Measurements from ENCODE around the gene UBE2J2. TPM values are rescaled to one million over a fixed set of nuclear protein-coding genes. Genes with fewer than 3 reads are reported as not detected.

Gene UBE2J2
- total and polyA plus RNA-seq, 8 donors = 14.0 to 252 (median 46.5) TPM

DNA sequence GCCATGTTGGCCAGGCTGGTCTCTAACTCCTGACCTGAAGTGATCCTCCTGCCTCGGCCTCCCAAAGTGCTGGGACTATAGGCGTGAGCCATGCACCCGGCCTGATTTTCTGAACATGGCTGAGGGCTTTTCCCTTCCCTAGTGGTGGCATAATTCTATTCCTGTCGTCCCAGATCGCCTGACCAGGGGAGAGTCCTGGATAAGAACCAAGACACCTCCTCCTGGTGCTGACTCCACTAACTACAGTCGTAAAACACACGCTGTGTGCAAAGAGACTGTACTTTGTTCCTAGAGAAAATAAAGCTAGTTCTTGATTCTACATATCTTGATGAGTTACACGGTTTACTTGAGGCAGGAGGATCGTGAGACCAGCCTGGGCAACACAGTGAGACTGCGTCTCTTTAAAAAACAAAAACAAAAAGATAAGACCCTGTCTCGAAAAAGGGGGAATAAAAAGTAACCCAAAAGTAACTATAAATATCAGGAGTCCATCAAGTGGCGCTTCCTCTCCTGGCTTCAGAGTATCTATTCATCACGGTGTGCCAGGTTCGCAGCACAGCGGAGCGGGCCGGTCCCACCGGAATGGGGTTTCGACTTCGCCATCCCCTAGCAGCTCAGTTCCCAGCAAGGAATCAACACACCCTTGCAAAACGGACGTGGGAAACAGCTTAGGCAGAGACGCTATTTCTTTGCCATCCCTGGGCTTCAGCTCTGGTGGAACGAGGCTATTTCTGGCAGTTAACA, 42.8 kb downstream of the UBE2J2 start:
- H3K27ac ChIP-seq = peak overlapping the region; percentile 86 to 99 (median 96)
- peak in 1 of 2 donors; percentile 65 for DNase-seq
- TF ChIP-seq CTCF (IDR thresholded peaks at IDR 0.05) (peak in 1 of 7 experiments; percentile 44), EP300 (IDR thresholded peaks at IDR 0.05) (no peak)

DNA sequence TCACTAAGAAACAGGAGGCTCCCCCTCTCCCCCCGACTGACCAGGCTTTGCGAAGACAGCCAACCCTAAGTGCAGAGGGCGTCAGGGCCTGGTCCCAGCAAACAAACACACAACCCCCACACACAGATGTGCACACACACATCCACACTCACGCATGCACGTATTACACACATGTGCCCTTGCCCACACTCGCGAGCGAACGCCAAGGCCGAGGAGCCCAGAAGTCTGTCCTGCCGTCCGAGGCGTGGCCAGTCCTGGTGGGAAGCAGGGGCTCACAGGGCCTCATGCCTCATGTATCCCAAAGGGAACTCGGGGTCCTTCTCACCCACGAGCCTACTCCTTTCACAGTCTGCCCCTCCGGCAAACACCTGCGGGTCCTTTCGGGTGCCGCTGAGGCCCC, 43.9 kb downstream of the UBE2J2 start:
- intact Hi-C loops (cut with DNase I; ENCODE audit: low total_unique reads) = loop anchor here (5.0 to 10.0 kb wide), 2 partner anchors 55 to 107 kb away; partner anchors contain the start of gene TTLL10
- Histone ChIP-seq H3K9me3 (peaks cover 0 to 3% (median 0%) of the 10 kb centered on the region in 4 donors), H3K4me3 (peak overlapping the region in 2 of 4 donors; percentile 99 to 100), H3K27ac (no peak overlapping the region), H3K4me1 (peaks cover 24 to 87% (median 60%) of the 10 kb centered on the region in 4 donors), H3K27me3 (no peaks in the 10 kb centered on the region), H3K36me3 (peaks cover 29 to 64% (median 53%) of the 10 kb centered on the region in 4 donors)
- WGBS, 5 donors = 82 to 93% (median 90%) methylated on average over 15 to 19 of the region's 19 CpGs
- DNase-seq = no peak
- TF ChIP-seq EP300 (IDR thresholded peaks at IDR 0.05) (no peak), POLR2A (IDR thresholded peaks at IDR 0.05) (no peak), CTCF (IDR thresholded peaks at IDR 0.05) (no peak), POLR2AphosphoS5 (IDR thresholded peaks at IDR 0.05) (no peak)

More for the DNA sequence above, 42.8 kb downstream of the UBE2J2 start:
- Histone ChIP-seq H3K9me3 (peaks cover 0 to 3% (median 0%) of the 10 kb centered on the region in 4 donors), H3K4me1 (peaks cover 24 to 76% (median 50%) of the 10 kb centered on the region in 4 donors), H3K36me3 (peaks cover 27 to 61% (median 51%) of the 10 kb centered on the region in 4 donors), H3K27me3 (no peaks in the 10 kb centered on the region), H3K4me3 (peak overlapping the region; percentile 91 to 100 (median 98))
- intact Hi-C loops (cut with DNase I; ENCODE audit: low total_unique reads) = no loop called here
- WGBS, 5 donors = 6 to 17% (median 11%) methylated on average over 23 to 24 of the region's 24 CpGs

DNA sequence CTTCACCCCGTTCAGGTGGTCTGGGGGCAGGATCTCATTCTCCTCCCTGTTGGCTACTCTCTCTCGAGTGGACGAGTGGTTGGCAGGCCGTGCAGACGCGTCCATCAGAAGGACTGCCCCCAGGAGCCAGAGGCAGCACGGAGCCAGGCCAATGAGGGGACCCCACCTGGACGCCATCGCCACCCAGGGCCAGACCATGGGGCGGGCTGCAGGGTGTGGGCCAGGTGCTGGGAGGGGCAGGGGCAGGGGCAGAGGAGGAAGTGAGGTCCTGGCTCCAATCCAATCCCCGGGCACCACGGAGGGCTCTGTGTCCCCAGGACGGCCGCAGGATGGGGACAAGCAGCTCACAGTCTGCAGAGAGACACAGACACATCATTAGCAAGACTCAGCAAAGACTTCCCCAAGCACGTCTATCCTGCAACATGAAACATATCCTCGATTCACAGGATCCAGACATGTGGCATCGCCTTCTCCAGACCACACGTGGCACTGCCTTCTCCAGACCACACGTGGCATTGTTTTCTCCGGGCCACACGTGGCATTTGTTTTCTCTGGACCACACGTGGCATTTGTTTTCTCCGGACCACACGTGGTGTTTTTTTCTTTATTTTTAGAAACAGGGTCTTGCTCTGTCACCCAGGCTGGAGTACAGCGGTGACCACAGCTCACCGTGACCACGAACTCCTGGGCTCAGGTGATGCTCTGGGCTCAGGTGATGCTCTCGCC, 44.9 kb downstream of the UBE2J2 start:
- Histone ChIP-seq H3K27me3 (no peaks in the 10 kb centered on the region), H3K4me1 (peaks cover 24 to 80% (median 62%) of the 10 kb centered on the region in 4 donors), H3K36me3 (peaks cover 33 to 64% (median 56%) of the 10 kb centered on the region in 4 donors), H3K27ac (no peak overlapping the region), H3K4me3 (no peak overlapping the region), H3K9me3 (peaks cover 0 to 3% (median 0%) of the 10 kb centered on the region in 4 donors)
- WGBS, 5 donors = 85 to 89% (median 86%) methylated on average over 15 to 28 of the region's 28 CpGs
- no peak for DNase-seq
- no peak for TF ChIP-seq CTCF (IDR thresholded peaks at IDR 0.05)
- TF ChIP-seq EP300 (IDR thresholded peaks at IDR 0.05) = no peak
- no peak for TF ChIP-seq POLR2AphosphoS5 (IDR thresholded peaks at IDR 0.05)
- TF ChIP-seq POLR2A (IDR thresholded peaks at IDR 0.05) = no peak
- intact Hi-C loops (cut with DNase I; ENCODE audit: low total_unique reads) = loop anchor here (5.0 to 10.0 kb wide), 2 partner anchors 54 to 106 kb away; partner anchors contain the start of gene TTLL10

GRCh38 chr1:1228187-1228586, 45.5 kb downstream of the UBE2J2 start:
- WGBS, 5 donors = 86 to 99% (median 94%) methylated on average over 15 to 30 of the region's 30 CpGs
- no peak for TF ChIP-seq CTCF (IDR thresholded peaks at IDR 0.05)
- no peak for TF ChIP-seq POLR2AphosphoS5 (IDR thresholded peaks at IDR 0.05)
- no peak for TF ChIP-seq POLR2A (IDR thresholded peaks at IDR 0.05)
- TF ChIP-seq EP300 (IDR thresholded peaks at IDR 0.05) = no peak
- H3K4me1 ChIP-seq = peaks cover 23 to 75% (median 57%) of the 10 kb centered on the region in 4 donors
- peaks cover 39 to 70% (median 62%) of the 10 kb centered on the region in 4 donors for H3K36me3 ChIP-seq
- H3K9me3 ChIP-seq = peaks cover 0 to 3% (median 0%) of the 10 kb centered on the region in 4 donors
- H3K27ac ChIP-seq = no peak overlapping the region
- H3K4me3 ChIP-seq = no peak overlapping the region
- intact Hi-C loops (cut with DNase I; ENCODE audit: low total_unique reads) = loop anchor here (5.0 to 10.0 kb wide), 2 partner anchors 53 to 106 kb away; partner anchors contain the start of gene TTLL10
- H3K27me3 ChIP-seq = no peaks in the 10 kb centered on the region
- no peak for DNase-seq

All from stomach (tissue), 9 donors.